GM18519 (cell line): ENCODE data around the gene MRPL48.
"Not testable (repeated sequence)": the region's sequence is repeated elsewhere in the genome, so short reads cannot be mapped to it uniquely, and the experiment has no call there.

Experiments
- ATAC-seq: cut with Tn5 transposase; IDR thresholded peaks from one replicate; pipeline ENCODE4 v1.9.1; 2021; ENCODE audit warnings: mild to moderate bottlenecking, moderate library complexity; ENCODE audit not compliant: unreplicated experiment, low FRiP score

MRPL48 gene

GRCh38 chr11:73770811-73771210 lies 16.9 kb upstream of the MRPL48 start:
- not testable (repeated sequence) for ATAC-seq

GRCh38 chr11:73779084-73779902 lies 8.4 kb upstream of the MRPL48 start:
- ATAC-seq, result peak; percentile 92

- no peak for ATAC-seq
Observed at GRCh38 chr11:73781303-73781702, 6.4 kb upstream of the MRPL48 start.

GRCh38 chr11:73783483-73784020 lies 4.1 kb upstream of the MRPL48 start:
- ATAC-seq, result no peak

- no peak for ATAC-seq
Observed at GRCh38 chr11:73784080-73784634, 3.5 kb upstream of the MRPL48 start.

GRCh38 chr11:73784734-73785133 lies 2.9 kb upstream of the MRPL48 start:
- no peak for ATAC-seq

GRCh38 chr11:73785467-73785866 lies 2.2 kb upstream of the MRPL48 start:
- not testable (repeated sequence) for ATAC-seq

- ATAC-seq, result no peak
Observed at GRCh38 chr11:73787051-73787642, 527 bp upstream of the MRPL48 start.

GRCh38 chr11:73789279-73789670 lies 1.6 kb downstream of the MRPL48 start:
- ATAC-seq, result no peak

GRCh38 chr11:73792584-73792983 lies 4.9 kb downstream of the MRPL48 start:
- no peak for ATAC-seq

GRCh38 chr11:73795925-73796632 lies 8.4 kb downstream of the MRPL48 start:
- no peak for ATAC-seq

- no peak for ATAC-seq
Observed at GRCh38 chr11:73797457-73797856, 9.8 kb downstream of the MRPL48 start.

- ATAC-seq, result no peak
Observed at GRCh38 chr11:73800276-73800806, 12.7 kb downstream of the MRPL48 start.

GRCh38 chr11:73801136-73801535 lies 13.5 kb downstream of the MRPL48 start:
- no peak for ATAC-seq

GRCh38 chr11:73804712-73805111 lies 17.0 kb downstream of the MRPL48 start:
- no peak for ATAC-seq

- ATAC-seq, result no peak
Observed at GRCh38 chr11:73808052-73808451, 20.4 kb downstream of the MRPL48 start.

GRCh38 chr11:73810637-73811036 lies 23.0 kb downstream of the MRPL48 start:
- ATAC-seq, result no peak

GRCh38 chr11:73812234-73812633 lies 24.6 kb downstream of the MRPL48 start:
- ATAC-seq, result no peak

GRCh38 chr11:73814812-73815211 lies 27.1 kb downstream of the MRPL48 start:
- ATAC-seq, result no peak

- ATAC-seq, result no peak
Observed at GRCh38 chr11:73818846-73819245, 31.2 kb downstream of the MRPL48 start.

GRCh38 chr11:73830261-73830660 lies 42.6 kb downstream of the MRPL48 start:
- no peak for ATAC-seq
